ENCODE measurements around the gene PLXND1.

DNA sequence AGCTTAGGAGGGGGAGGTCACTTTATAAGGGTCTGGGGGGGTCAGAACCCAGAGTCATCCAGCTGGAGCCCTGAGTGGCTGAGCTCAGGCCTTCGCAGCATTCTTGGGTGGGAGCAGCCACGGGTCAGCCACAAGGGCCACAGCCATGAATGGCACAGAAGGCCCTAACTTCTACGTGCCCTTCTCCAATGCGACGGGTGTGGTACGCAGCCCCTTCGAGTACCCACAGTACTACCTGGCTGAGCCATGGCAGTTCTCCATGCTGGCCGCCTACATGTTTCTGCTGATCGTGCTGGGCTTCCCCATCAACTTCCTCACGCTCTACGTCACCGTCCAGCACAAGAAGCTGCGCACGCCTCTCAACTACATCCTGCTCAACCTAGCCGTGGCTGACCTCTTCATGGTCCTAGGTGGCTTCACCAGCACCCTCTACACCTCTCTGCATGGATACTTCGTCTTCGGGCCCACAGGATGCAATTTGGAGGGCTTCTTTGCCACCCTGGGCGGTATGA, 77.8 kb downstream of the PLXND1 start, which contains the start of gene RHO:
- TF ChIP-seq EZH2 (IDR thresholded peaks at IDR 0.05) (no peak), POLR2AphosphoS5 (IDR thresholded peaks at IDR 0.05; ENCODE audit: borderline replicate concordance, low read depth, low read length) (no peak)
